GM18867 (cell line): Measurements from ENCODE around the gene GSN.
A peak's percentile ranks its signal among the peaks of the same experiment; 100 is the strongest.

Experiments used
- ATAC-seq: cut with Tn5 transposase; IDR thresholded peaks from one replicate; pipeline ENCODE4 v1.9.1; 2021; ENCODE audit warnings: mild to moderate bottlenecking, moderate library complexity; ENCODE audit not compliant: unreplicated experiment

The GSN gene

GRCh38 chr9:121267689-121268597 is at the start of gene GSN:
Gene GSN, plus strand, starts transcription at chr9:121268162. Its CDS starts 33,810 bp downstream, at chr9:121301972.
- ATAC-seq = peak; percentile 84

DNA sequence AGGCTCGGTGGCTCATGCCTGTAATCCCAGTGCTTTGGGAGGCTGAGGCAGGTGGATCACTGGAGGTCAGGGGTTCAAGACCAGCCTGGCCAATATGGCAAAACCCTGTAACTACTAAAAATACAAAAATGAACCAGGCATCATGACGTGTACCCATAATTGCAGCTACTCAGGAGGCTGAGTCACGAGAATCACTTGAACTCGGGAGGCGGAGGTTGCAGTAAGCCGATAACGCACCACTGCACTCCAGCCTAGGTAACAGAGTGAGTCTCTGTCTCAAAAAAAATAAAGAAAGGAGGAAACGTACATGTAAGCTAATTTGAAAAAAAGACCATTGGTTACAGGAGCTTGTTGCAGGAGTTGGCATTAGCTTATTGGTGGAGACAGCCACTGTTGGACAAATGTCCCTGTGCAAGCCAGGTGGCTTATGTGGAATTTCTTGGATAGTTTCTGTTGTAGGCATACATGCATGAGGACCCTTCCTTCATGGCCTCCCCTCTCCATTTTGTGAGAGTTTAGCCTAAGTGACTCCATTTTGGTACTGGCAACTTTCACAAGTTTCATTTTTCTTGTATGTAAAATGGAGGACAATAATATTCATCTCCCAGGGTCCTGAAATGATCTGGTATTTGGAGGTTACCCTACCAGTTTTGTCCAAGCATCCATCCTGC is 49.5 kb upstream of the GSN start:
- ATAC-seq = peak; percentile 10

GRCh38 chr9:121219530-121219929 is 48.4 kb upstream of the GSN start:
- ATAC-seq = no peak

- no peak for ATAC-seq
Measured at GRCh38 chr9:121220996-121221663, 46.8 kb upstream of the GSN start.

- no peak for ATAC-seq
Measured at GRCh38 chr9:121221664-121222055, 46.3 kb upstream of the GSN start.

- ATAC-seq = no peak
Measured at GRCh38 chr9:121222524-121223171, 45.3 kb upstream of the GSN start.

- ATAC-seq = no peak
Measured at GRCh38 chr9:121225240-121225639, 42.7 kb upstream of the GSN start.

GRCh38 chr9:121226175-121226574 is 41.8 kb upstream of the GSN start:
- no peak for ATAC-seq

- no peak for ATAC-seq
Measured at GRCh38 chr9:121227862-121228261, 40.1 kb upstream of the GSN start.

DNA sequence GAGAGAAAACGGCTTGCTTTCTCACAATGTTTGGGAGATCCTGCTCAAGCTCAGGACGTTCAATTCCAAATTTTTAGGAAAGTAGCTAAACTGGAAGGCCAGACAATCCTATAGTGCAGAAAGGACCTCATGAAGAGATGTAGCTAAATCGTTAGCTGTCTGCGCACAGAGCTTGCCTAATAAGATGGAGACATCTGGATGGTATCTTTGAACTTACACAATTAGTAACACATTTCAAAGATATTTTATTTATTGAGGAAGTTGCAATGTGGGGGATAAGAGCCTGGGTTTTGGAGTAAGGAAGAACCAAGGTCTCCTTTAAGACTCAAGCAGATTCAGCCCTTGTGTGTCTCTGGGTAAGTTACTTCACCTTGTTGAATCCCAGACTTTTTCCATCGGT is 37.7 kb upstream of the GSN start:
- no peak for ATAC-seq

DNA sequence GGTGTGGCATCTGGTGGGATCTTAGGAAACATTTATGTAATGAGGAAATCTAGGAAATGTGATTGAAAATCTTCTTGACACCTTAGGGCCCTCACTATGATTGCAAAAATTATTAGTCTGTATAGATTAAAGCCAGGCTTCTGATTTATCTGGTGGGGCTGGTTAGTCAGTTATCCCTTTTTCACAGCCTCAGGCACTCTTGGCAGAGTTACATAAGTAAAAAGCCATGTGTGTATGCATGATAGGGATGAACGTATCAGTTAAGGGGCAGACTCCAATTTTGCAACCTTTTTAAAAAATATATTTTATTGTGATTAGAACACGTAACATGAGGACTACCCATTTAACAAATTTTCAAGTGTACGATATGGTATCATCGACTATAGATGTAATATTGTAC is 35.7 kb upstream of the GSN start:
- no peak for ATAC-seq

- ATAC-seq = no peak
Measured at GRCh38 chr9:121233906-121234831, 33.8 kb upstream of the GSN start.

GRCh38 chr9:121234832-121235161 is 33.2 kb upstream of the GSN start:
- ATAC-seq = no peak

DNA sequence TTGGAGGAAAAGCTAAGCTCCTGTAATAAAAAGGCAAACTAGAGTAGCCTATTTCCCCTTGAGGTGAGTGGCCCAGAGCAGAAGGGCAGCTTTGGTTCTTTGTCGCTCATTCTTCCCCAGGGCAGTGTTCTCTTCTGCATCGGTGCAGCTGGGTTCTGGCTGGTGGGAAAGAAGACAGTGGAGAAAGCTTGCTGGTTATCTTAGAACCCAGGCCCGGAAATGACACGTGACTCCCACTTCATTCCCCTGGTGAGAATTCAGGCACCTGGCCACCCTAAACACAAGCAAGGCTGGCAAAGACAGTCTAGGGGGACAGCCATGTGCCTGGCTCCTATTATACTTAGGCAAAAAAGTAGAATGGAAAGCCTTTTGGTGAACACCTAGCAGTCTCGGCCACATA is 32.5 kb upstream of the GSN start:
- no peak for ATAC-seq

- ATAC-seq = no peak
Measured at GRCh38 chr9:121237916-121238315, 30.0 kb upstream of the GSN start.

DNA sequence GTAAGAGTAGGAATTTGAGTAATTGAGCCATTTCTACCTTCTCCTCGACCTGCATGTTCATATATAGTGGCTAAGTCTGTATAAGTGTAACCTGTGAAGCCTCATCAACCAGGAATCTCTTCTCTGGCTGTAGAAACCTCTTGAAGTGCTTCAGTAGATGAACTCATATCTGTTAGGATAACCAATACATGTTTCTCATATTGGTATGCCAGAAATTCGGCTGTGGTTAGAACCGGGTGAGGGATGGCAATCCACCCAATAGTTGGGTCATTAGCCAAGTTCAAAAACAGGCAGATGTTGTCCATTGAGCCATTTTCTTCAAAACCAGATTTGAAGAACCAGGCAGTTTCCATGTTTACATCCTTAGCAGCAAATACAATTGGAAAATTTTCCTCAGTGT is 28.9 kb upstream of the GSN start:
- ATAC-seq = no peak

GRCh38 chr9:121239851-121240250 is 28.1 kb upstream of the GSN start:
- no peak for ATAC-seq

- ATAC-seq = no peak
Measured at GRCh38 chr9:121240472-121241135, 27.4 kb upstream of the GSN start.

DNA sequence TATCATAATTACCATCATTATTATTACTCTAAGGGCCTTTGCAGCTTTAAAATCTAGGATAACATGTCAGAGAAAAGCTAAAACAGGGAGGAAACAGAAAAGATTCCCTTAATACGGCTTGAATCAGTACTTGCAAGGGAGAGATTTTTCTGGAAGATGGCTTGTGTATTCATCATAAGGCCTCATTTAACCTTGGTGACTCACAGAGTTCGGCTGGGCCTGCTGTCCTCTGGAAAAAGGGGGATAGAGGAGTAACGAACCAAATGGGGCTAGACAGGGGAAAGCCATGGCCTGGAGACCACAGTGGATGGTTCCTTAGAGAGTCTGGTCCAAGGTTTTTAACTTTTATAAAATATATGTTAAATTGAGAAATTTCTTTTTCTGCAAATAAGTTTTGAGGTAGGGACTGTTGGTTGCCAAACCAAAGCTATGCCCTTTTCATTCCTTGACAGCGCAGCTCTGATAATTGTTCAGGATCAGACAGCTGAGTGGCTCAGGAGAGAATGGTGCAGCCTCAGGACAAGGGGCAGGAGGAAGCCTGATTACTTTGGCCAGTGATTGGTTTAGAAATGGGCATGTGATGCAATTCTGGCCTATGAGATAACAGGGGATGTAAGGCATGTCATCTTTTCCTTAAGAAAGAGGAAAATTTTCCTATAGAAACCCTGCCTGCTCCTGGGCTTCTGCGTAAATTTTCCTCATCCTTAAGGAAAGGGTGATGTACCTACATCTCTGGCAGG is 25.6 kb upstream of the GSN start:
- no peak for ATAC-seq
